H54 (cell line): ENCODE data around the gene CCR5AS.

ENCODE experiments used
- DNase-seq: peaks from one replicate; pipeline ENCODE4 v3.0.0; 2011; ENCODE audit warnings: low spot score, mixed read lengths; ENCODE audit not compliant: insufficient read length
- FAIRE-seq: peaks from 3 replicates; lab custom pipeline; 2011; peaks lifted over from hg19 to GRCh38; lab: Jason Lieb, UNC
- POLR2A ChIP-seq: IDR thresholded peaks from 2 replicates; pipeline ENCODE4 v1.6.1; 2011; ENCODE audit warnings: low read depth, mild to moderate bottlenecking, low read length

The CCR5AS gene

GRCh38 chr3:46420931-46421330 is 14.1 kb upstream of the CCR5AS start:
- no peak for TF ChIP-seq POLR2A
- FAIRE-seq = no peak
- DNase-seq = no peak

- no peak for TF ChIP-seq POLR2A
- no peak for FAIRE-seq
- DNase-seq = no peak
Measured at GRCh38 chr3:46419816-46420215, 12.9 kb upstream of the CCR5AS start.

GRCh38 chr3:46417841-46418611 is 11.2 kb upstream of the CCR5AS start:
- DNase-seq (no peak), FAIRE-seq (no peak)
- no peak for TF ChIP-seq POLR2A

GRCh38 chr3:46416811-46417510 is 10.1 kb upstream of the CCR5AS start:
- no peak for DNase-seq
- no peak for FAIRE-seq
- TF ChIP-seq POLR2A = no peak

GRCh38 chr3:46416125-46416810 is 9.4 kb upstream of the CCR5AS start:
- DNase-seq (no peak), FAIRE-seq (no peak)
- no peak for TF ChIP-seq POLR2A

- FAIRE-seq (no peak), DNase-seq (no peak)
- TF ChIP-seq POLR2A = no peak
Measured at GRCh38 chr3:46414739-46415138, 7.9 kb upstream of the CCR5AS start.

DNA sequence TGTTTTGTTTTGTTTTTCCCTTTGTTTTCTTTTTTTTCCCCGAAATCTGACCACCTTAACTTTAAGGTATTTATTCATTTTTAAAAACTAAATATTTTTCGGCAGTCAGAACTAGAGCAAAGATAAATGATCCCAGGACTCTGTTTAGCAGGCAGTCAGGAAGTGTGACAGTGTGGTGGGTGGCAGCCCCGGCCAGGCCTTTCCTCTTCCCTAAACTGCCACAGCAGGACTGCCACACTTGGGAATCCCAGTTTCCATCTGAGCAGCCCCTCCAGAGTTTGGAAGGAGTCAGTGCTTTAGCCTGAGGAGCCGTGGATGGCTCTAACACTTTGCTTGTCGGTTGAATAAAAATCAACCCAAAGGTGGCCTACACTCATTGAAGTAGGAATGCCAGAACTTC is 7.1 kb upstream of the CCR5AS start:
- FAIRE-seq (no peak), DNase-seq (no peak)
- no peak for TF ChIP-seq POLR2A

DNA sequence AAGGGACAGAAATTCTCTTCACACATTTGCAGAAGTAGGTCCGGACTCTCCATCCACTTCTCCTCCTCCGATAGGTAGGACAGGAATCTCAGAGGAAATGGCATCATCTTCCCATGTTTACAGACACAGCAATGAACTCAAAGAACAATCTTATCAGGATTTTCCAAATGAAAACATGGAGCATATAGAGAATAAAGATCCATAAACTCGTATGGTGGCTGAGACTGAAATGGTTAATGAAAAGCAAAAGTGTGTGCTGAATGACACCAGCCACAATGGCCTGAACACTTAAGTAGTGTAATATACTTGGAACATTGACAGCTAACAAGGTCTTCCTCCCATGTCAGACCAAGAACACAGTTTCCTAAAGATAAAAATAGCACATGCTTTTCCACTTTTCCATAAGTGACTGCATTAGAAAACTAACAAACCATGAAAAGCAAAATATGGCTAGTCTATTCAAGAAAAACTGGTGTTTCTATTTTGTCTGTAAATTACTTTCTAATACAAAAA is 6.0 kb upstream of the CCR5AS start:
- no peak for TF ChIP-seq POLR2A
- DNase-seq (no peak), FAIRE-seq (no peak)

DNA sequence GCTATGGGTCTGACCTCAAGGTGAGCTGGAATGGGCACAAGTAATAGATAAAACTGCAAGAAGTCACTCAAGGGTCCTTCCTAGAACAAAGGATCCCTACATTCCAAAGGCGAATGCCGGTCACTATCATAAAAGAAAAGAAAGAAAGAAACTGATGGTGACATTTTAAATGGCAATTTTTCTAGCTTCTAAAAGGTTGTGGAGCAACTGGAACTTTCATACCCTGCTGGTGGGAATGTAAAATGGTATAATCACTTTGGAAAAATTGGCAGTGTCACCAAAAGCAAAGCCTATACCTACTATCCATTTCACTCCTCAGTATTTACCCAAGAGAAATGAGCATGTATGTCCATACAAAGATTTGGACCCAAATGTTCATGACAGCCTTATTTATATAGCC is 4.4 kb upstream of the CCR5AS start:
- TF ChIP-seq POLR2A = no peak
- FAIRE-seq (no peak), DNase-seq (no peak)

- FAIRE-seq = no peak
- TF ChIP-seq POLR2A = no peak
Measured at GRCh38 chr3:46410669-46411068, 3.8 kb upstream of the CCR5AS start.

GRCh38 chr3:46409739-46410489 is 3.0 kb upstream of the CCR5AS start:
- DNase-seq (no peak), FAIRE-seq (no peak)
- no peak for TF ChIP-seq POLR2A

More at GRCh38 chr3:46410669-46411068, 3.8 kb upstream of the CCR5AS start:
- no peak for DNase-seq

DNA sequence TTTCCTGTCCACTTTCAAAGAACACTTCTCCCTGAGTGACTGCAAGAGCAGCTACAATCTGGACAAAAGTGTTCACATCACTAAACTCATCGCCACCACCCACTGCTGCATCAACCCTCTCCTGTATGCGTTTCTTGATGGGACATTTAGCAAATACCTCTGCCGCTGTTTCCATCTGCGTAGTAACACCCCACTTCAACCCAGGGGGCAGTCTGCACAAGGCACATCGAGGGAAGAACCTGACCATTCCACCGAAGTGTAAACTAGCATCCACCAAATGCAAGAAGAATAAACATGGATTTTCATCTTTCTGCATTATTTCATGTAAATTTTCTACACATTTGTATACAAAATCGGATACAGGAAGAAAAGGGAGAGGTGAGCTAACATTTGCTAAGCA is 2.0 kb upstream of the CCR5AS start:
- no peak for TF ChIP-seq POLR2A
- FAIRE-seq (no peak), DNase-seq (no peak)

- no peak for TF ChIP-seq POLR2A
- FAIRE-seq (no peak), DNase-seq (no peak)
Measured at GRCh38 chr3:46407970-46408369, 1.1 kb upstream of the CCR5AS start.
